Measurements from ENCODE around the gene LDLRAP1. TPM values are rescaled to one million over a fixed set of nuclear protein-coding genes. Genes with fewer than 3 reads are reported as not detected.

The LDLRAP1 gene
- total RNA-seq, 1 experiment from 2014 or later = 13.7 TPM

Other genes with a start within 250 kb of the LDLRAP1 start
- gene TMEM50A, start 205.3 kb upstream of the LDLRAP1 start, total RNA-seq (2014; rRNA removed; shearing (Covaris generic)) = 94.6 and 99.5 TPM in 2 replicates
- gene RHCE, start 122.8 kb upstream of the LDLRAP1 start, total RNA-seq (2014; rRNA removed; shearing (Covaris generic)) = 0.37 and 0.77 TPM in 2 replicates
- 18.5 and 19.7 TPM in 2 replicates for gene MACO1, start 112.7 kb upstream of the LDLRAP1 start, total RNA-seq (2014; rRNA removed; shearing (Covaris generic))
- gene MAN1C1, start 73.2 kb downstream of the LDLRAP1 start, total RNA-seq (2014; rRNA removed; shearing (Covaris generic)) = 0.40 and 0.67 TPM in 2 replicates